GM23338 (cell line): ENCODE data around the gene ADD3. TPM values are rescaled to one million over a fixed set of nuclear protein-coding genes. Genes with fewer than 3 reads are reported as not detected.
A peak's percentile ranks its signal among the peaks of the same experiment; 100 is the strongest.

Source experiments
- ATAC-seq: fragments of 200-7000 bp; cut with Tn5 transposase; 3 replicates; pipeline ENCODE4 v1.9.1; 2020
- DNase-seq: peaks from one replicate; pipeline ENCODE4 v3.0.0-alpha.2; 2015; ENCODE audit warnings: low spot score
- H2AFZ ChIP-seq: fragments of 200-600 bp; sonication (generic); 2 replicates; pipeline ENCODE4 v1.8.0; 2016; ENCODE audit warnings: antibody characterized with exemption, mild to moderate bottlenecking, moderate library complexity
- H3F3A ChIP-seq: fragments of 200-600 bp; sonication (generic); replicated peaks from 2 replicates; pipeline ENCODE4 v1.8.0; 2017; ENCODE audit warnings: antibody characterized with exemption, mixed run types, low read depth
- H3K27ac ChIP-seq: fragments of 200-600 bp; sonication (generic); 2 replicates; pipeline ENCODE4 v1.6.1; 2016; ENCODE audit warnings: low read depth
- H3K27me3 ChIP-seq: fragments of 200-600 bp; sonication (generic); 2 replicates; pipeline ENCODE4 v1.8.0; 2016; ENCODE audit warnings: mild to moderate bottlenecking, mixed run types, moderate library complexity; ENCODE audit not compliant: insufficient read depth
- H3K36me3 ChIP-seq: fragments of 200-600 bp; sonication (generic); 2 replicates; pipeline ENCODE4 v1.8.0; 2016; ENCODE audit warnings: mild to moderate bottlenecking; ENCODE audit not compliant: insufficient read depth
- H3K4me1 ChIP-seq: fragments of 200-600 bp; sonication (generic); 2 replicates; pipeline ENCODE4 v1.8.0; 2016; ENCODE audit warnings: mild to moderate bottlenecking, moderate library complexity; ENCODE audit not compliant: insufficient read depth
- H3K4me2 ChIP-seq: fragments of 200-600 bp; sonication (generic); 2 replicates; pipeline ENCODE4 v1.7.1; 2017; ENCODE audit warnings: mixed run types
- H3K4me3 ChIP-seq: fragments of 200-600 bp; sonication (generic); 2 replicates; pipeline ENCODE4 v1.6.1; 2016; ENCODE audit warnings: mixed run types
- H3K79me2 ChIP-seq: fragments of 200-600 bp; sonication (generic); replicated peaks from 2 replicates; pipeline ENCODE4 v1.8.0; 2017; ENCODE audit warnings: mild to moderate bottlenecking; ENCODE audit not compliant: insufficient read depth
- H3K9me2 ChIP-seq: fragments of 200-600 bp; sonication (generic); 2 replicates; pipeline ENCODE4 v1.8.0; 2017; ENCODE audit not compliant: insufficient read depth
- H4K20me1 ChIP-seq: fragments of 200-600 bp; sonication (generic); replicated peaks from 2 replicates; pipeline ENCODE4 v1.8.0; 2017; ENCODE audit warnings: mild to moderate bottlenecking; ENCODE audit not compliant: insufficient read depth
- H3K27ac Mint-ChIP-seq: 2 replicates; pipeline ENCODE4 v1.8.0; 2020; ENCODE audit warnings: inconsistent platforms, mild to moderate bottlenecking, moderate library complexity, mixed read lengths
- H3K27me3 Mint-ChIP-seq: 3 replicates; pipeline ENCODE4 v1.8.0; 2022; ENCODE audit warnings: low read depth, mild to moderate bottlenecking, moderate library complexity, mixed read lengths, inconsistent platforms; ENCODE audit not compliant: insufficient read depth, poor library complexity
- H3K36me3 Mint-ChIP-seq: 3 replicates; pipeline ENCODE4 v1.8.0; 2021; ENCODE audit warnings: low read depth, mild to moderate bottlenecking, inconsistent platforms, moderate library complexity, mixed read lengths
- H3K4me1 Mint-ChIP-seq: 3 replicates; pipeline ENCODE4 v1.8.0; 2020; ENCODE audit warnings: mild to moderate bottlenecking, inconsistent platforms, mixed read lengths
- H3K4me3 Mint-ChIP-seq: 3 replicates; pipeline ENCODE4 v1.8.0; 2021; ENCODE audit warnings: moderate library complexity, mild to moderate bottlenecking, inconsistent platforms, mixed read lengths
- H3K9me3 Mint-ChIP-seq: 3 replicates; pipeline ENCODE4 v1.8.0; 2020; ENCODE audit warnings: moderate library complexity, mild to moderate bottlenecking, inconsistent platforms, mixed read lengths
- CREB1 ChIP-seq: fragments of 250-450 bp; sonication (Bioruptor Pico); IDR thresholded peaks from 2 replicates; pipeline ENCODE4 v1.5.0; 2020; ENCODE audit warnings: low read depth, mild to moderate bottlenecking, moderate library complexity
- EZH2 ChIP-seq: fragments of 200-600 bp; sonication (generic); IDR thresholded peaks from one replicate; pipeline ENCODE4 v1.8.0; 2017; ENCODE audit warnings: antibody characterized with exemption, mild to moderate bottlenecking, low read depth; ENCODE audit not compliant: unreplicated experiment
- EZH2phosphoT487 ChIP-seq: fragments of 200-600 bp; sonication (generic); IDR thresholded peaks from one replicate; pipeline ENCODE4 v1.8.1; 2018; ENCODE audit warnings: antibody characterized with exemption; ENCODE audit not compliant: unreplicated experiment
- NANOG ChIP-seq: IDR thresholded peaks from 2 replicates; pipeline ENCODE4 v1.6.1; 2016; ENCODE audit warnings: antibody characterized with exemption, borderline replicate concordance
- POLR2AphosphoS5 ChIP-seq: IDR thresholded peaks from 2 replicates; pipeline ENCODE4 v1.6.1; 2016; ENCODE audit warnings: antibody characterized with exemption, low read depth
- STAT1 ChIP-seq: IDR thresholded peaks from one replicate; pipeline ENCODE4 v1.6.1; 2016; ENCODE audit warnings: antibody characterized with exemption; ENCODE audit not compliant: unreplicated experiment
- ZNF331 ChIP-seq: fragments of 250-450 bp; sonication (Bioruptor Pico); IDR thresholded peaks from 2 replicates; pipeline ENCODE4 v1.5.0; 2020; ENCODE audit warnings: low read depth, mild to moderate bottlenecking, moderate library complexity
- polyA plus RNA-seq: library from polyadenylated mRNA; unstranded; fragments of >200 nt; fragmentation: Nextera tagmentation; extraction: Ambion mirVana; gene quantifications from 2 replicates; pipeline ENCODE4 v1.2.1, GENCODE V29; 2016
- total RNA-seq: library from RNA; depleted of rRNA; stranded (reverse); fragments of >200 nt; shearing (Covaris generic); gene quantifications from 2 replicates; pipeline ENCODE4 v1.2.3, GENCODE V29; 2014
- TF ChIP-seq, protein P1 (sequence below): IDR thresholded peaks from 2 replicates; pipeline ENCODE4 v1.6.1; 2016; ENCODE audit warnings: antibody characterized with exemption
- TF ChIP-seq, protein P2 (sequence below): fragments of 250-450 bp; sonication (Bioruptor Pico); IDR thresholded peaks from 2 replicates; pipeline ENCODE4 v1.5.0; 2020; ENCODE audit warnings: mild to moderate bottlenecking, moderate library complexity
- TF ChIP-seq, protein P3 (sequence below): IDR thresholded peaks from one replicate; pipeline ENCODE4 v1.6.1; 2018; ENCODE audit warnings: antibody characterized with exemption; ENCODE audit not compliant: unreplicated experiment

Gene ADD3
- total and polyA plus RNA-seq, 2 experiments from 2014 or later: 68.5 to 767 TPM

DNA sequence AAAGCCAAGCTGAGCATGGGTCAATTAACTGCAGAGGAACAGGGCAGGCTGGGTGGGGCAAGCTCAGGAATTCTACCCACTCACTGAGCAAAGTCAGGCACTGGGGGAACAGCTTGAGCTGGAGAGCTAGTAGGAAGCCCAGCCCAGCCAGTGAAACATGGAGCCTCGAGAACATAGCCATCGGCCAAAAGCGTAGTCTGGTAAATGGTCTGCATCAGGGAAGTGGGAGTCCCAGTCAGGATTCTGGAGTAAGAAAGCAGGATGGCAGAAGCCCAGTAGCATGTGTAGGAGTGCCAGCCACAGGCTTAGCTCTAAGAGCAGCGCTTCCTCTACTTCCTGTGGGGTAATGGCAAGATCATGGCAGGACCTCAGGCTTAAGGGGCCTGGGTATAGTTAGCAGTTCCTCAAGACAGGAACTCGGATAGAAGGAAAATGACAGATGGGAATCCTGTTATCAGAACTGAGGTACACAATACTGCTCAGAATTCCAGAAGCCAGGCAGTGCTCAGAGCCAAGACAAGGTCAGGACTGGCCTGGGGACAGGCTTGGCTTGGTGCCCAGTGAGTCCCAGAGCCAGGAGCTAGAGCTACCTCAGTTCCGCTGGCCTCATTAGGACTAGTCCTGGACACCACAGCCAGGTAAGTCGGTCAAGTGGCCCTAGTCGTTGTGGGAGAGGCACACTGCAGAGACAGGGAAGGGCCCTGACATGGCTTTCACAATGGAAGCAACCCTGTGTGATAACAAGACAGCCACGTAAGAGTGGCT is 134.3 kb downstream of the ADD3 start:
- no peaks in the 10 kb centered on the region for H4K20me1 ChIP-seq
- Mint-ChIP-seq H3K9me3 (no peaks in the 10 kb centered on the region), H3K36me3 (no peaks in the 10 kb centered on the region), H3K27me3 (no peaks in the 10 kb centered on the region), H3K4me3 (no peak overlapping the region), H3K27ac (no peak overlapping the region), H3K4me1 (peaks cover 7% of the 10 kb centered on the region; the same call in 2 of the 3 replicates)
- no peaks in the 10 kb centered on the region for H3K79me2 ChIP-seq
- H3K27me3 ChIP-seq: peaks cover 15% of the 10 kb centered on the region
- H3K27ac ChIP-seq: no peak overlapping the region
- ATAC-seq (peak; percentile 22; the same call in 1 of the 3 replicates), DNase-seq (no peak)
- no peak overlapping the region for H2AFZ ChIP-seq
- H3K36me3 ChIP-seq: no peaks in the 10 kb centered on the region
- H3F3A ChIP-seq: no peaks in the 10 kb centered on the region
- H3K4me1 ChIP-seq: no peaks in the 10 kb centered on the region
- no peak overlapping the region for H3K4me2 ChIP-seq
- H3K9me2 ChIP-seq: no peaks in the 10 kb centered on the region
- no peak overlapping the region for H3K4me3 ChIP-seq
- no peak for TF ChIP-seq STAT1
- no peak for TF ChIP-seq POLR2AphosphoS5
- TF ChIP-seq, protein P1, sequence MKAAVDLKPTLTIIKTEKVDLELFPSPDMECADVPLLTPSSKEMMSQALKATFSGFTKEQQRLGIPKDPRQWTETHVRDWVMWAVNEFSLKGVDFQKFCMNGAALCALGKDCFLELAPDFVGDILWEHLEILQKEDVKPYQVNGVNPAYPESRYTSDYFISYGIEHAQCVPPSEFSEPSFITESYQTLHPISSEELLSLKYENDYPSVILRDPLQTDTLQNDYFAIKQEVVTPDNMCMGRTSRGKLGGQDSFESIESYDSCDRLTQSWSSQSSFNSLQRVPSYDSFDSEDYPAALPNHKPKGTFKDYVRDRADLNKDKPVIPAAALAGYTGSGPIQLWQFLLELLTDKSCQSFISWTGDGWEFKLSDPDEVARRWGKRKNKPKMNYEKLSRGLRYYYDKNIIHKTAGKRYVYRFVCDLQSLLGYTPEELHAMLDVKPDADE: no peak
- TF ChIP-seq ZNF331 (CRISPR knock-in tag): no peak
- TF ChIP-seq EZH2phosphoT487: no peak
- no peak for TF ChIP-seq NANOG
- TF ChIP-seq, protein P2, sequence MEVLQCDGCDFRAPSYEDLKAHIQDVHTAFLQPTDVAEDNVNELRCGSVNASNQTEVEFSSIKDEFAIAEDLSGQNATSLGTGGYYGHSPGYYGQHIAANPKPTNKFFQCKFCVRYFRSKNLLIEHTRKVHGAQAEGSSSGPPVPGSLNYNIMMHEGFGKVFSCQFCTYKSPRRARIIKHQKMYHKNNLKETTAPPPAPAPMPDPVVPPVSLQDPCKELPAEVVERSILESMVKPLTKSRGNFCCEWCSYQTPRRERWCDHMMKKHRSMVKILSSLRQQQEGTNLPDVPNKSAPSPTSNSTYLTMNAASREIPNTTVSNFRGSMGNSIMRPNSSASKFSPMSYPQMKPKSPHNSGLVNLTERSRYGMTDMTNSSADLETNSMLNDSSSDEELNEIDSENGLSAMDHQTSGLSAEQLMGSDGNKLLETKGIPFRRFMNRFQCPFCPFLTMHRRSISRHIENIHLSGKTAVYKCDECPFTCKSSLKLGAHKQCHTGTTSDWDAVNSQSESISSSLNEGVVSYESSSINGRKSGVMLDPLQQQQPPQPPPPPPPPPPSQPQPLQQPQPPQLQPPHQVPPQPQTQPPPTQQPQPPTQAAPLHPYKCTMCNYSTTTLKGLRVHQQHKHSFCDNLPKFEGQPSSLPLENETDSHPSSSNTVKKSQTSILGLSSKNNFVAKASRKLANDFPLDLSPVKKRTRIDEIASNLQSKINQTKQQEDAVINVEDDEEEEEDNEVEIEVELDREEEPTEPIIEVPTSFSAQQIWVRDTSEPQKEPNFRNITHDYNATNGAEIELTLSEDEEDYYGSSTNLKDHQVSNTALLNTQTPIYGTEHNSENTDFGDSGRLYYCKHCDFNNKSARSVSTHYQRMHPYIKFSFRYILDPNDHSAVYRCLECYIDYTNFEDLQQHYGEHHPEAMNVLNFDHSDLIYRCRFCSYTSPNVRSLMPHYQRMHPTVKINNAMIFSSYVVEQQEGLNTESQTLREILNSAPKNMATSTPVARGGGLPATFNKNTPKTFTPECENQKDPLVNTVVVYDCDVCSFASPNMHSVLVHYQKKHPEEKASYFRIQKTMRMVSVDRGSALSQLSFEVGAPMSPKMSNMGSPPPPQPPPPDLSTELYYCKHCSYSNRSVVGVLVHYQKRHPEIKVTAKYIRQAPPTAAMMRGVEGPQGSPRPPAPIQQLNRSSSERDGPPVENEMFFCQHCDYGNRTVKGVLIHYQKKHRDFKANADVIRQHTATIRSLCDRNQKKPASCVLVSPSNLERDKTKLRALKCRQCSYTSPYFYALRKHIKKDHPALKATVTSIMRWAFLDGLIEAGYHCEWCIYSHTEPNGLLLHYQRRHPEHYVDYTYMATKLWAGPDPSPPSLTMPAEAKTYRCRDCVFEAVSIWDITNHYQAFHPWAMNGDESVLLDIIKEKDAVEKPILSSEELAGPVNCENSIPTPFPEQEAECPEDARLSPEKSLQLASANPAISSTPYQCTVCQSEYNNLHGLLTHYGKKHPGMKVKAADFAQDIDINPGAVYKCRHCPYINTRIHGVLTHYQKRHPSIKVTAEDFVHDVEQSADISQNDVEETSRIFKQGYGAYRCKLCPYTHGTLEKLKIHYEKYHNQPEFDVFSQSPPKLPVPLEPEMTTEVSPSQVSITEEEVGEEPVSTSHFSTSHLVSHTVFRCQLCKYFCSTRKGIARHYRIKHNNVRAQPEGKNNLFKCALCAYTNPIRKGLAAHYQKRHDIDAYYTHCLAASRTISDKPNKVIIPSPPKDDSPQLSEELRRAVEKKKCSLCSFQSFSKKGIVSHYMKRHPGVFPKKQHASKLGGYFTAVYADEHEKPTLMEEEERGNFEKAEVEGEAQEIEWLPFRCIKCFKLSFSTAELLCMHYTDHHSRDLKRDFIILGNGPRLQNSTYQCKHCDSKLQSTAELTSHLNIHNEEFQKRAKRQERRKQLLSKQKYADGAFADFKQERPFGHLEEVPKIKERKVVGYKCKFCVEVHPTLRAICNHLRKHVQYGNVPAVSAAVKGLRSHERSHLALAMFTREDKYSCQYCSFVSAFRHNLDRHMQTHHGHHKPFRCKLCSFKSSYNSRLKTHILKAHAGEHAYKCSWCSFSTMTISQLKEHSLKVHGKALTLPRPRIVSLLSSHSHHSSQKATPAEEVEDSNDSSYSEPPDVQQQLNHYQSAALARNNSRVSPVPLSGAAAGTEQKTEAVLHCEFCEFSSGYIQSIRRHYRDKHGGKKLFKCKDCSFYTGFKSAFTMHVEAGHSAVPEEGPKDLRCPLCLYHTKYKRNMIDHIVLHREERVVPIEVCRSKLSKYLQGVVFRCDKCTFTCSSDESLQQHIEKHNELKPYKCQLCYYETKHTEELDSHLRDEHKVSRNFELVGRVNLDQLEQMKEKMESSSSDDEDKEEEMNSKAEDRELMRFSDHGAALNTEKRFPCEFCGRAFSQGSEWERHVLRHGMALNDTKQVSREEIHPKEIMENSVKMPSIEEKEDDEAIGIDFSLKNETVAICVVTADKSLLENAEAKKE: no peak
- no peak for TF ChIP-seq EZH2
- TF ChIP-seq, protein P3, sequence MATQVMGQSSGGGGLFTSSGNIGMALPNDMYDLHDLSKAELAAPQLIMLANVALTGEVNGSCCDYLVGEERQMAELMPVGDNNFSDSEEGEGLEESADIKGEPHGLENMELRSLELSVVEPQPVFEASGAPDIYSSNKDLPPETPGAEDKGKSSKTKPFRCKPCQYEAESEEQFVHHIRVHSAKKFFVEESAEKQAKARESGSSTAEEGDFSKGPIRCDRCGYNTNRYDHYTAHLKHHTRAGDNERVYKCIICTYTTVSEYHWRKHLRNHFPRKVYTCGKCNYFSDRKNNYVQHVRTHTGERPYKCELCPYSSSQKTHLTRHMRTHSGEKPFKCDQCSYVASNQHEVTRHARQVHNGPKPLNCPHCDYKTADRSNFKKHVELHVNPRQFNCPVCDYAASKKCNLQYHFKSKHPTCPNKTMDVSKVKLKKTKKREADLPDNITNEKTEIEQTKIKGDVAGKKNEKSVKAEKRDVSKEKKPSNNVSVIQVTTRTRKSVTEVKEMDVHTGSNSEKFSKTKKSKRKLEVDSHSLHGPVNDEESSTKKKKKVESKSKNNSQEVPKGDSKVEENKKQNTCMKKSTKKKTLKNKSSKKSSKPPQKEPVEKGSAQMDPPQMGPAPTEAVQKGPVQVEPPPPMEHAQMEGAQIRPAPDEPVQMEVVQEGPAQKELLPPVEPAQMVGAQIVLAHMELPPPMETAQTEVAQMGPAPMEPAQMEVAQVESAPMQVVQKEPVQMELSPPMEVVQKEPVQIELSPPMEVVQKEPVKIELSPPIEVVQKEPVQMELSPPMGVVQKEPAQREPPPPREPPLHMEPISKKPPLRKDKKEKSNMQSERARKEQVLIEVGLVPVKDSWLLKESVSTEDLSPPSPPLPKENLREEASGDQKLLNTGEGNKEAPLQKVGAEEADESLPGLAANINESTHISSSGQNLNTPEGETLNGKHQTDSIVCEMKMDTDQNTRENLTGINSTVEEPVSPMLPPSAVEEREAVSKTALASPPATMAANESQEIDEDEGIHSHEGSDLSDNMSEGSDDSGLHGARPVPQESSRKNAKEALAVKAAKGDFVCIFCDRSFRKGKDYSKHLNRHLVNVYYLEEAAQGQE: no peak
- no peak for TF ChIP-seq CREB1 (CRISPR knock-in tag)
